ENCODE results near the gene UBC.

The UBC gene

GRCh38 chr12:124940393-124941169, 26.1 kb upstream of the UBC start (continued):
- TF ChIP-seq, protein P1, sequence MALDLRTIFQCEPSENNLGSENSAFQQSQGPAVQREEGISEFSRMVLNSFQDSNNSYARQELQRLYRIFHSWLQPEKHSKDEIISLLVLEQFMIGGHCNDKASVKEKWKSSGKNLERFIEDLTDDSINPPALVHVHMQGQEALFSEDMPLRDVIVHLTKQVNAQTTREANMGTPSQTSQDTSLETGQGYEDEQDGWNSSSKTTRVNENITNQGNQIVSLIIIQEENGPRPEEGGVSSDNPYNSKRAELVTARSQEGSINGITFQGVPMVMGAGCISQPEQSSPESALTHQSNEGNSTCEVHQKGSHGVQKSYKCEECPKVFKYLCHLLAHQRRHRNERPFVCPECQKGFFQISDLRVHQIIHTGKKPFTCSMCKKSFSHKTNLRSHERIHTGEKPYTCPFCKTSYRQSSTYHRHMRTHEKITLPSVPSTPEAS (tag by site-specific recombination; IDR thresholded peaks at IDR 0.05) = no peak
- TF ChIP-seq ZNF169 (tag by site-specific recombination; IDR thresholded peaks at IDR 0.05) = no peak
- TF ChIP-seq ZNF202 (tag by site-specific recombination; IDR thresholded peaks at IDR 0.05; ENCODE audit: borderline replicate concordance) = no peak
- TF ChIP-seq ZNF274 (IDR thresholded peaks at IDR 0.05; ENCODE audit: low read length) = no peak
- TF ChIP-seq ZNF274 (tag by site-specific recombination; IDR thresholded peaks at IDR 0.05; ENCODE audit: borderline replicate concordance) = no peak
- peak; percentile 93 for TF ChIP-seq ZNF664 (tag by site-specific recombination; IDR thresholded peaks at IDR 0.05)
- TF ChIP-seq ZNF341 (tag by site-specific recombination; IDR thresholded peaks at IDR 0.05; ENCODE audit: low read depth) = no peak
- peak; percentile 87 for TF ChIP-seq ZNF366 (tag by site-specific recombination; conservative IDR thresholded peaks at IDR 0.05)
- no peak for TF ChIP-seq ZNF596 (tag by site-specific recombination; IDR thresholded peaks at IDR 0.05)
- no peak for TF ChIP-seq ZNF280C (tag by site-specific recombination; IDR thresholded peaks at IDR 0.05)
- TF ChIP-seq ZNF600 (tag by site-specific recombination; IDR thresholded peaks at IDR 0.05) = no peak; the same call in 1 of the 2 replicates
- no peak; the same call in 1 of the 2 replicates for TF ChIP-seq YY2 (tag by site-specific recombination; IDR thresholded peaks at IDR 0.05)
- peak; percentile 71; the same call in 1 of the 2 replicates for TF ChIP-seq ZNF561 (tag by site-specific recombination; IDR thresholded peaks at IDR 0.05; ENCODE audit: borderline replicate concordance)
- no peak; the same call in 1 of the 2 replicates for TF ChIP-seq ZNF660 (tag by site-specific recombination; IDR thresholded peaks at IDR 0.05)
- no peak for TF ChIP-seq ZNF221 (tag by site-specific recombination; IDR thresholded peaks at IDR 0.05; ENCODE audit: borderline replicate concordance)
- no peak for TF ChIP-seq ZNF843 (tag by site-specific recombination; IDR thresholded peaks at IDR 0.05)
- TF ChIP-seq ZNF138 (tag by site-specific recombination; IDR thresholded peaks at IDR 0.05; ENCODE audit: borderline replicate concordance) = no peak
- TF ChIP-seq, protein P2, sequence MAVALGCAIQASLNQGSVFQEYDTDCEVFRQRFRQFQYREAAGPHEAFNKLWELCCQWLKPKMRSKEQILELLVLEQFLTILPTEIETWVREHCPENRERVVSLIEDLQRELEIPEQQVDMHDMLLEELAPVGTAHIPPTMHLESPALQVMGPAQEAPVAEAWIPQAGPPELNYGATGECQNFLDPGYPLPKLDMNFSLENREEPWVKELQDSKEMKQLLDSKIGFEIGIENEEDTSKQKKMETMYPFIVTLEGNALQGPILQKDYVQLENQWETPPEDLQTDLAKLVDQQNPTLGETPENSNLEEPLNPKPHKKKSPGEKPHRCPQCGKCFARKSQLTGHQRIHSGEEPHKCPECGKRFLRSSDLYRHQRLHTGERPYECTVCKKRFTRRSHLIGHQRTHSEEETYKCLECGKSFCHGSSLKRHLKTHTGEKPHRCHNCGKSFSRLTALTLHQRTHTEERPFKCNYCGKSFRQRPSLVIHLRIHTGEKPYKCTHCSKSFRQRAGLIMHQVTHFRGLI (tag by site-specific recombination; IDR thresholded peaks at IDR 0.05) = no peak
- TF ChIP-seq ZNF747 (tag by site-specific recombination; IDR thresholded peaks at IDR 0.05) = no peak
- TF ChIP-seq ZNF19 (tag by site-specific recombination; IDR thresholded peaks at IDR 0.05; ENCODE audit: low read depth) = no peak
- no peak for TF ChIP-seq ZSCAN18 (tag by site-specific recombination; IDR thresholded peaks at IDR 0.05)
- TF ChIP-seq, protein P3, sequence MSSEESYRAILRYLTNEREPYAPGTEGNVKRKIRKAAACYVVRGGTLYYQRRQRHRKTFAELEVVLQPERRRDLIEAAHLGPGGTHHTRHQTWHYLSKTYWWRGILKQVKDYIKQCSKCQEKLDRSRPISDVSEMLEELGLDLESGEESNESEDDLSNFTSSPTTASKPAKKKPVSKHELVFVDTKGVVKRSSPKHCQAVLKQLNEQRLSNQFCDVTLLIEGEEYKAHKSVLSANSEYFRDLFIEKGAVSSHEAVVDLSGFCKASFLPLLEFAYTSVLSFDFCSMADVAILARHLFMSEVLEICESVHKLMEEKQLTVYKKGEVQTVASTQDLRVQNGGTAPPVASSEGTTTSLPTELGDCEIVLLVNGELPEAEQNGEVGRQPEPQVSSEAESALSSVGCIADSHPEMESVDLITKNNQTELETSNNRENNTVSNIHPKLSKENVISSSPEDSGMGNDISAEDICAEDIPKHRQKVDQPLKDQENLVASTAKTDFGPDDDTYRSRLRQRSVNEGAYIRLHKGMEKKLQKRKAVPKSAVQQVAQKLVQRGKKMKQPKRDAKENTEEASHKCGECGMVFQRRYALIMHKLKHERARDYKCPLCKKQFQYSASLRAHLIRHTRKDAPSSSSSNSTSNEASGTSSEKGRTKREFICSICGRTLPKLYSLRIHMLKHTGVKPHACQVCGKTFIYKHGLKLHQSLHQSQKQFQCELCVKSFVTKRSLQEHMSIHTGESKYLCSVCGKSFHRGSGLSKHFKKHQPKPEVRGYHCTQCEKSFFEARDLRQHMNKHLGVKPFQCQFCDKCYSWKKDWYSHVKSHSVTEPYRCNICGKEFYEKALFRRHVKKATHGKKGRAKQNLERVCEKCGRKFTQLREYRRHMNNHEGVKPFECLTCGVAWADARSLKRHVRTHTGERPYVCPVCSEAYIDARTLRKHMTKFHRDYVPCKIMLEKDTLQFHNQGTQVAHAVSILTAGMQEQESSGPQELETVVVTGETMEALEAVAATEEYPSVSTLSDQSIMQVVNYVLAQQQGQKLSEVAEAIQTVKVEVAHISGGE (tag by site-specific recombination; conservative IDR thresholded peaks at IDR 0.05; ENCODE audit: low read depth) = peak; percentile 85
- TF ChIP-seq, protein P4, sequence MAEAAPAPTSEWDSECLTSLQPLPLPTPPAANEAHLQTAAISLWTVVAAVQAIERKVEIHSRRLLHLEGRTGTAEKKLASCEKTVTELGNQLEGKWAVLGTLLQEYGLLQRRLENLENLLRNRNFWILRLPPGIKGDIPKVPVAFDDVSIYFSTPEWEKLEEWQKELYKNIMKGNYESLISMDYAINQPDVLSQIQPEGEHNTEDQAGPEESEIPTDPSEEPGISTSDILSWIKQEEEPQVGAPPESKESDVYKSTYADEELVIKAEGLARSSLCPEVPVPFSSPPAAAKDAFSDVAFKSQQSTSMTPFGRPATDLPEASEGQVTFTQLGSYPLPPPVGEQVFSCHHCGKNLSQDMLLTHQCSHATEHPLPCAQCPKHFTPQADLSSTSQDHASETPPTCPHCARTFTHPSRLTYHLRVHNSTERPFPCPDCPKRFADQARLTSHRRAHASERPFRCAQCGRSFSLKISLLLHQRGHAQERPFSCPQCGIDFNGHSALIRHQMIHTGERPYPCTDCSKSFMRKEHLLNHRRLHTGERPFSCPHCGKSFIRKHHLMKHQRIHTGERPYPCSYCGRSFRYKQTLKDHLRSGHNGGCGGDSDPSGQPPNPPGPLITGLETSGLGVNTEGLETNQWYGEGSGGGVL (tag by site-specific recombination; IDR thresholded peaks at IDR 0.05) = no peak
- TF ChIP-seq, protein P5, sequence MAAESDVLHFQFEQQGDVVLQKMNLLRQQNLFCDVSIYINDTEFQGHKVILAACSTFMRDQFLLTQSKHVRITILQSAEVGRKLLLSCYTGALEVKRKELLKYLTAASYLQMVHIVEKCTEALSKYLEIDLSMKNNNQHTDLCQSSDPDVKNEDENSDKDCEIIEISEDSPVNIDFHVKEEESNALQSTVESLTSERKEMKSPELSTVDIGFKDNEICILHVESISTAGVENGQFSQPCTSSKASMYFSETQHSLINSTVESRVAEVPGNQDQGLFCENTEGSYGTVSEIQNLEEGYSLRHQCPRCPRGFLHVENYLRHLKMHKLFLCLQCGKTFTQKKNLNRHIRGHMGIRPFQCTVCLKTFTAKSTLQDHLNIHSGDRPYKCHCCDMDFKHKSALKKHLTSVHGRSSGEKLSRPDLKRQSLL (tag by site-specific recombination; IDR thresholded peaks at IDR 0.05) = peak; percentile 84
- no peak for TF ChIP-seq ZNF777 (tag by site-specific recombination; IDR thresholded peaks at IDR 0.05; ENCODE audit: borderline replicate concordance)
- TF ChIP-seq ZNF223 (tag by site-specific recombination; IDR thresholded peaks at IDR 0.05) = peak; percentile 93

Data from HEK293 (cell line).